Ecto neural progenitor cell (in vitro differentiated cells): ENCODE data around the gene IL1RL2.

Experiments used
- DNase-seq: peaks from one replicate; pipeline ENCODE4 v3.0.0-alpha.2; 2018; ENCODE audit warnings: low spot score

Gene IL1RL2

GRCh38 chr2:102267774-102268173, 81.0 kb downstream of the IL1RL2 start:
- DNase-seq = no peak

DNA sequence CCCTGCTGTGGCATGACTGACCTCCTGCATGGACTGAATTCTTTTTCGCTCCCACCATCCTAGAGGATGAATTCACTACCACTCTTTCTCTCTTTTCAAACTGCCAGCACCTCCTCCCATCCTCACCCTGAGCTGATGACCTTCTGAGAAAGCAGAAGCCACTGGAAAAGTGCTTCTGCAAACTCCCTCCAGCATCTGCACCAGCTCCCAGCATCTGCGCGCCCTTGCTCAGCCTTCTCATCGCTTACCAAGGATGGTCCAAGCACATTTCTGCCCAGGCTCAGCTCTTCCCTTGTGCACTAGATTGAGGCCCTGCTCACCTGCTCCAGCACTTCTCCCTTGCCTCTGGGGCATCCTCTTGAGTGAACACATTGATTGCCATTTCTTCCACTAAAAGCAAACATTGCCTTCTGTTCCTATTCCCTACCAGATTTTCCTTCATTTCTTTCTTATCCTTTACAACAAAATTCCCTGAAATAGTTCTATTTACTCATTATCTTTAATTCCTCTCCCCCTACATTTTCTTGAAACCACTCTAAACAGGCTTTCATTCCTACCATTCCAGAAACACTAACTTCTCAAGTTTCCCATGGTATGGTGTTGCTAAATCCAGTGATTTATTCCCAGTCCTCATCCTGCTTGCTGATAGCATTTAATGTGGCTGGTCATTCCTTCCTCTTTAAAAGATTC, 81.8 kb downstream of the IL1RL2 start:
- no peak for DNase-seq

- no peak for DNase-seq
Observed at GRCh38 chr2:102269200-102269524, 82.3 kb downstream of the IL1RL2 start.

- DNase-seq = no peak
Observed at GRCh38 chr2:102271844-102272243, 85.0 kb downstream of the IL1RL2 start.

DNA sequence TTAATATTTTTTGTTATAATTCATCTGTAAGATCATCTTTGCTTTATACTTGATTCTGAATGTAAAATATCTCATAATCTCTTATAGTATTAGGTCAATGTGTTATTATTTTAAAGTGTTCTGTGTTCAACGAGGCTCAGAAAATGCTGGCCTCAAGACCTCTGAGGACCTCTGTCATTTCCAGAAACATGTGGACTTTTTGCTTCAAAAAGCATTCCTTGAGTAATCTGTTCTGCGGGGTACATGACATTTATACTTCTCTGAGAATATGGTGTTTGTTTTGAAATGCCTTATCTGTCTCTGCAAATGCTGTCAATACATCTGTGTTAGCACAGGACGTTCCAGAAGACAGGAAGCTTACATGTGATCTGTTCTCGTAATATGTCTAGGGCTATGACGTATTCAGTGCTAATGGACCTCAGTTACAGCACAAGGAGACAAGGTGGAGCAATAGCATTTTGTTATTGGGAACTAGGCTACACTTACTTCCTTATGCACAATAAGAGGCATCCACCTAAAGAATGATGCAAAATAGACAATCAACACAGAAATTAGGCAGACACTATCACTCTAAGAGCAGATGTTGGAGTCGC, 86.9 kb downstream of the IL1RL2 start:
- no peak for DNase-seq

- no peak for DNase-seq
Observed at GRCh38 chr2:102276549-102277201, 89.9 kb downstream of the IL1RL2 start.

DNA sequence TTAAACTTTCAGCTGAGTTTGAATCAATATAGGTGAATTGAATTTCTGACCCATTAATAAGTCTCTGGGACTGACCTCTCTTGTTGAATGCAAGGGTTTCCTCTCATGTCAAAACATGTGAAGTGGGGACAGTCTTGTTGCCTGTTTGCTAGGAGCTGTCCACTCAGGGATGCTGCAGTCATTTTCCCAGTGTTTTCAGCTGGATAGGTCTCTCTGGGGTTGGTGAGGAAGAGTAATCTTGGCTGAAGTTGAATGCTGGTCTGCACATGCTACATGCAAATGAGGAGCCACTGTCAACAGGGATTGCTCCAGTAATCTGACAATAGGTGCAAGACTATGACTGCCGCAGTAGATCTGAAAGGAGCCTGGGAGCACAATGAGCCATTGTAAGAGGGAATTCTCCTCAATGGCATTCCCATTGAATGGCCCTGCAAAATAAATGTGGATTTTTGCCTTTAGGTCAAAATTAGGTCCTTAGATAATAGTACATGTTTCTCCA, 90.4 kb downstream of the IL1RL2 start:
- DNase-seq = no peak

- DNase-seq = no peak
Observed at GRCh38 chr2:102278720-102279390, 92.0 kb downstream of the IL1RL2 start.

- DNase-seq = no peak
Observed at GRCh38 chr2:102279391-102279735, 92.5 kb downstream of the IL1RL2 start.

GRCh38 chr2:102282678-102283091, 95.9 kb downstream of the IL1RL2 start:
- no peak for DNase-seq

GRCh38 chr2:102283996-102284395, 97.2 kb downstream of the IL1RL2 start:
- no peak for DNase-seq

DNA sequence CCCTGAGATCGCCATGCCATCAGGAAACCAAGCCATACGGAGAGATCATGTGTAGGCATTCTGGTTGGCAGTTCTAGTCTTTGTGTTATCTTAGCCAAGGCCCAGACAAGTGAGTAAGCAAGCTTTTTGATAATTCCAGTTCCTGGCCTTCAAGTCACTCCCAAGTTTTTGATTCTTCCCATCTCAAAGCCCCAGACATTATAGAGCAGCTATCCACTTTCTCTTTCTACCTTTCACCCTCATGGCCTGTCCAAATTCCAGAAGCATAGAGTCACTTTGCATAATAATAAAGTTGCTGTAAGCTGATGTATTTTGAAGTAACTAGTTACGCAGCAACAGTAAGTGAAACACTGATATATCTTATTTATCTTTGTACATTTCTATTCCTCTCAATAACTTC, 97.8 kb downstream of the IL1RL2 start:
- DNase-seq = no peak

- DNase-seq = no peak
Observed at GRCh38 chr2:102285368-102285767, 98.5 kb downstream of the IL1RL2 start.

- no peak for DNase-seq
Observed at GRCh38 chr2:102286041-102286440, 99.2 kb downstream of the IL1RL2 start.

GRCh38 chr2:102289129-102289528, 102.3 kb downstream of the IL1RL2 start:
- no peak for DNase-seq
